8988T (cell line): ENCODE results near the gene ZNF683.
"Not testable (repeated sequence)": the region's sequence is repeated elsewhere in the genome, so short reads cannot be mapped to it uniquely, and the experiment has no call there.

Experiments used
- DNase-seq: peaks from one replicate; pipeline ENCODE4 v3.0.0; 2011

Gene ZNF683

GRCh38 chr1:26372611-26373010, at the start of gene ZNF683:
TSS of gene ZNF683 (minus strand) at chr1:26372750. CDS start at chr1:26368571, 4,179 bp downstream.
- DNase-seq, result not testable (repeated sequence)

DNA sequence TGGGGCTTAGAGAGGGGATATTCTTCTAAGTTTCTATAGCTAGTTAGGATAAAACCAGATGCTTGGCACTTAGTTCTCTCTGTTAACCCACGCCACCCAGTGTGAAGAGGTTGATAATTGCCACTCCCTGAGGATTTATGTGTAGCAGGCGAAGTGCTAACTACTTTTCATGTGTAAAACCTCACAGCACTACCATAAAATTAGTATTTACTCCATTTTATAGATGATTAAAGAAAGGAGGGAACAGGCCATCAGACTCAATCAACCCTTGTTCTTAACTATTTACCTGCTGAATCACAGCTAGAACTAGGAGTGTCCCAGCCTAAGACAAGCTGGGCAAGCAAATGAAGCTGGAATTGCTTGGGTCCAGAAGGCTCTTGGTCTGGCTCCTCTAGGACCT, 46.9 kb upstream of the ZNF683 start:
- no peak for DNase-seq

DNA sequence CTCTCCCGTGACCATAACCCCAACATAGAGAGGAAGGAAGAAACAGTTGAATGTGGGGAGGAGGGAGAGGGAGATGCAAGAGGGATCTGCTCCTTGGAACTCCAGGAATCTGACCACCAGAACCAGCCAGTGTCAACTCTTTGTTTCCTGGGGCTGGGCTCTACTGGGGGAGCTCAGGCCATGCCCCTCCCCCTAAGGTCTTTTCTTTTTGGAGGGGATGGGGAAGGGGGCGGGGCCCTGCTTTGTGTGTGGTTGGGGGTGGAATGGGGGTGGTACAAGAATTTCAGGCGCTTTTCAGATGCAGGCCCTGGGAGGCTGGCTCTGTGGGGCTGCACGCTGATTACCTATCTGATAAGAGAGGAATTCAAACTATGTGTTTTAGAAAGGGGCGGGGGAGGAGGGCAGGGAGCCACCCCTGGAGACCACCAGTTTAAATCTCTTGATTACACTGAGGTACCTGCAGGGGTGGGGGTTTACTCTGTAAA, 46.4 kb upstream of the ZNF683 start:
- DNase-seq, result no peak

DNA sequence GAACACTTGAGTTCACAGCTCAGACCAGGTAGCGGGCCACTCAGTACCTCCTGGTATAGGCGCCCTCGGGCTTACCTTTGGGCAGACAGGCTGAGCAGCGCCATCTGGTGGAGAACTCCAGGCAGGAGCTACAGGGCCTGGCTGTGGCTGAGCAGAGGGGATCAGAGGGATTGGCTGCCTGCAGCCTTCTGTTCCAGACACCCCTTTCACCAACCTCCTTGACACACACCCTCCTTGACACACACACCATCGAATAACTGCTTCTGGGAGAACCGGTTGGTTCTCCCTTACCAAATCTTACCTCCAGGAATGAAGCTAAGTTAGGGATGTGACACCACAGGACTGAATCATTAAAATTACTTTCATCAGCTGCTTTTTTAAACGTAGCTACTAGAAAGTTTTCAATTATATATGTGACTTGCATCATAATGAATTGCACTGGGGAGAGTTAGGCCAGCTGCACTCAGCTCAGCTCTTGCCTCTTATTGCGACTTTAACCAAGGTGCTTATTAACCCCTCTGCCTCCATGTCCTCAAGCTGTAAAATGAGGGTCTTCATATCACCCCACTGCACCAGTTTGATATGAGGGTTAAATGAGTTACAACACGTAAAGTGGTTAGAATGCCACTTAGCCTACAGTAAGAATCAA, 44.7 kb upstream of the ZNF683 start:
- DNase-seq, result peak; percentile 46

GRCh38 chr1:26413031-26413430, 40.5 kb upstream of the ZNF683 start:
- no peak for DNase-seq

GRCh38 chr1:26412180-26412840, 39.8 kb upstream of the ZNF683 start:
- DNase-seq, result no peak

- no peak for DNase-seq
Observed at GRCh38 chr1:26411624-26412074, 39.1 kb upstream of the ZNF683 start.

DNA sequence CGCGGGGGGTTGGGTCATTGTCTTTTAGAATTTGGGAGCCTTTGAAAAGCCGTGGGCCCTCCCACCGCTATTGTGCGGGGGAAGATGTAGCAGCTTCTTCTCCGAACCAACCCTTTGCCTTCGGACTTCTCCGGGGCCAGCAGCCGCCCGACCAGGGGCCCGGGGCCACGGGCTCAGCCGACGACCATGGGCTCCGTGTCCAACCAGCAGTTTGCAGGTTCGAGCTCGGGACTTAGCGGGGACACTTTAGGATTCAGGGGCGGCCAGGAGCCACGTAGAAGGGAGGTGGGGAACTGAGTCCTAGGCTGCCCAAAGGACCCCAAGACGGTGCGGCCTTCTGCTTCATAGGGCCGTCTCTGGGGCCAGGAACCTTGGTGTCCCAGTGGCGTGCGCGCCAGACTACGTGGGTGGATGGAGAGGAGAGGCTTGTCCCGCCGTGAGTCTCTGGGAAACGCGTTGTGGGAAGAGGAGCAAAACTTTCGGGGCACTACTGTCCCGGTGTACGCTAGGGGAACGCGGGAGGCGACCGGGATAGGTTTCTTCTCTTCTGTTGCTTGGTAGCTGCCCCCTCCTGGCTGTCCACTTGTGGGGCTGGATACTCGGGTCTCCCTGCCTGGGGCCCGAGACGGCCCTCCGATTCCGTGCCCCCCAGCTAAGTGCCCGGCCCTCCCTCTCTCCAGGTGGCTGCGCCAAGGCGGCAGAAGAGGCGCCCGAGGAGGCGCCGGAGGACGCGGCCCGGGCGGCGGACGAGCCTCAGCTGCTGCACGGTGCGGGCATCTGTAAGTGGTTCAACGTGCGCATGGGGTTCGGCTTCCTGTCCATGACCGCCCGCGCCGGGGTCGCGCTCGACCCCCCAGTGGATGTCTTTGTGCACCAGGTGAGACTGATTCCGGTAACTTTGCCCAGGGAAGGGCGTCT, 38.4 kb upstream of the ZNF683 start, which contains the start of gene LIN28A:
Gene LIN28A (plus strand): TSS at position 112 of the 918 bp plus-strand sequence. CDS start 75 bp downstream, at position 187.
- DNase-seq, result no peak

DNA sequence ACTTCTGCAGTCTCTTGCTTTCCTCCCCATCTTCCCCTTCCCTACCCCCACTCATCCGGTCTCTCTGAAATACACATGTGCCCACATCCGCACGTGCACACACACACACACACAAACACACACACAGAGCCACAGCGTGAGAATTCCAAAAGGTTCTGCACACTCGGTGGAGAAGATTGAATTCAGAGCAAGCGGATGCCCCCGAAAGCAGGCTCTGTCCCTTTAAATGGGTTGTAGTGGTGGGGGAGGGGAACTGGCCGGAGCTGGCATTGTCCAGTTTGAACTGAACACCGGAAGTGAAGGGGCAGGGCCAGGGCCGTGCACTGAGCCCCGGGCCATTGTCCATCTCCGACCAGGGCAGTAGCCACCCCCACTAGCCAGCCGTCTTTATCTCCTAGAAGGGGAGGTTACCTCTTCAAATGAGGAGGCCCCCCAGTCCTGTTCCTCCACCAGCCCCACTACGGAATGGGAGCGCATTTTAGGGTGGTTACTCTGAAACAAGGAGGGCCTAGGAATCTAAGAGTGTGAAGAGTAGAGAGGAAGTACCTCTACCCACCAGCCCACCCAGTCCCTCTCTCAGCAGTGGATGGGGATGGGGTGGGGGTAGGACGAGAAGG, 36.7 kb upstream of the ZNF683 start:
- no peak for DNase-seq

GRCh38 chr1:26408604-26409003, 36.1 kb upstream of the ZNF683 start:
- DNase-seq, result peak; percentile 61

- DNase-seq, result no peak
Observed at GRCh38 chr1:26405281-26405915, 32.8 kb upstream of the ZNF683 start.

DNA sequence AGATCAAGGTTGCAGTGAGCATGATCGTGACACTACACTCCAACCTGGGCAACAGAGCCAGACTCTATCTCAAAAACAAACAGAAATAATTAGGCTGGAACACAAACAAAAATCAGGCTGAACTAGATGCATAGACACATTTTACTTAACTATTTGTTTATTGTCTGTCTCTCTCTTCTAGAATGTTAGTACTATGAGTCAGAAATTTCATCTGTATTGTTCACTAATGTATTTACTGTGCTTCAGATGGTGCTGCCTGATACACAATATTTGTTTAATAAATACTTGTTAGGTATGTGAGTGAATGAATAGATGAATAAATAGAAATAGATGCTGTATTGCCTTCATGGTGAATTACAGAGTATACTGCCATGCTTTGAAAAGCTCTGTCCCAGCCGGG, 32.1 kb upstream of the ZNF683 start:
- no peak for DNase-seq

DNA sequence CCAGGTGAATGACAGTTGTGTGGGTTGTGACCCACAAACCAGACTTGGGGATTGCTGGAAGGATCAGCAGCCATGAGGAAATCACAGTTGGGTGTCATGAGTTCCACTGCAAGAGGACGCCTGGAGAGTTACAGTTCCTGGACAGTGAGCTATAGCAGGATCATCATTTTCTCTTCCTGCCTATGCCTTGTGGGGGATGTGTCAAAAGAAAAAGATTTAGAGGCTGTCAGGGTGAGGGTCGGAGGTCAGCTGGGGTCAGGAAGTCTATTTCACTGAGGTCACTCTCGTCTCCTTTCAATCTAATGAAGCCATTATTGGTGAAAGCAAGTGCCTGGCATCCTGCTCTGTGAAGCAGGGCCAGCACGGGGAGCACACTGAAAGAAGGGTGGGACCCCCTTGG, 31.1 kb upstream of the ZNF683 start:
- no peak for DNase-seq

DNA sequence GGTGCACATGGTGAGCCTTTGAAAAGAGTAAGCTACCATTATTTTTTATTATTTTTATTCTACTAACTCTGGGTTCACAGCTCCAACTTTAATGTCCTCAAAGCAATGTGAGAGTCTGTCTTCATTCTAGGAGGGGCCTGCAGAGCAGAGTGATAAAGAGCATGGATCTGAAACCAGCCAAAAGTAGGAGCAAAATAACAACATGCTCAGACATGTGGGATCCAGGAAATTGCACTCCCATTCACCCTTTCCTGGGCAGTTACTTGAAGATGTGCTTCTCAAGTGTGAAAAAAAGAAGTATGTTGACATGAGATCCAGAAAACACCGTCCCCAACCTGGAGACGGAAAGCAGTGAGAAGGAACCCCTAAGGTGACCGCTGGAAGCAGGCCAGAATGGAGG, 29.3 kb upstream of the ZNF683 start:
- no peak for DNase-seq

DNA sequence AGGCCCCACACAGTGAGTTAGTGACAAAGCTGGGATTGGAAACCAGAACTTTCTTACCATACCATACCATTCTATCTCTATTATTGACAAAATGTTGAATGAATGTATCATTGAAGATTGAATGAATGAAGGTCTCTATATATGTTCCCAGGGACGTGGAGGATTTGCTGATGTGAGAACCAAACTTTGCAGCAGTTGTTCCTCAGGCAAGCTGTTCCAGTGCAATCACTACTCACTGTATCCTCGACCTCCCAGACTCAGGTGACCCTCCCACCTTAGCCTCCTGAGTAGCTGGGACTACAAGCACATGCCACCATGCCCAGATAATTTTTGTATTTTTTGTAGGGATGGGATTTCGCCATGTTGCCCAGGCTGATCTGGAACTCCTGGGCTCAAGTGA, 26.5 kb upstream of the ZNF683 start:
- DNase-seq, result no peak

DNA sequence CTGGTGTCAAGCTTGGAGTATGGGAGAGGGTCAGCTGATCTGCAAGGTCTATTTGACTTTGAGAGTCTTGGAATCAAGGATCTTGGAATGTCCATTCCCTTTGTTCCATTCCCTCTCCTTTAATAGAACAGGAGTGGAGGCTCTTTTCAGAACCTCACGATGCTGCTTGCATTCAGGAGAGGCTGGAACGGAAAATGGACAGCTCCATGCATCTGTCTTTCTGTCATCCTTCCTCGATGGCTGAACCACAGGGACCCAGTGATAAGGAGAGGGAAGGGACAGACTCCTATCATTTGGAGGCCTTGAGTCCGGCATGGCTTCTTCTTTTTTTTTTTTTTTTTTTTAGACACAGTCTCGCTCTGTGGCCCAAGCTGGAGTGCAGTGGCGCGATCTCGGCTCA, 23.2 kb upstream of the ZNF683 start:
- DNase-seq, result no peak

- DNase-seq, result peak; percentile 46
Observed at GRCh38 chr1:26391450-26391849, 18.9 kb upstream of the ZNF683 start.

- no peak for DNase-seq
Observed at GRCh38 chr1:26389604-26390247, 17.2 kb upstream of the ZNF683 start.

DNA sequence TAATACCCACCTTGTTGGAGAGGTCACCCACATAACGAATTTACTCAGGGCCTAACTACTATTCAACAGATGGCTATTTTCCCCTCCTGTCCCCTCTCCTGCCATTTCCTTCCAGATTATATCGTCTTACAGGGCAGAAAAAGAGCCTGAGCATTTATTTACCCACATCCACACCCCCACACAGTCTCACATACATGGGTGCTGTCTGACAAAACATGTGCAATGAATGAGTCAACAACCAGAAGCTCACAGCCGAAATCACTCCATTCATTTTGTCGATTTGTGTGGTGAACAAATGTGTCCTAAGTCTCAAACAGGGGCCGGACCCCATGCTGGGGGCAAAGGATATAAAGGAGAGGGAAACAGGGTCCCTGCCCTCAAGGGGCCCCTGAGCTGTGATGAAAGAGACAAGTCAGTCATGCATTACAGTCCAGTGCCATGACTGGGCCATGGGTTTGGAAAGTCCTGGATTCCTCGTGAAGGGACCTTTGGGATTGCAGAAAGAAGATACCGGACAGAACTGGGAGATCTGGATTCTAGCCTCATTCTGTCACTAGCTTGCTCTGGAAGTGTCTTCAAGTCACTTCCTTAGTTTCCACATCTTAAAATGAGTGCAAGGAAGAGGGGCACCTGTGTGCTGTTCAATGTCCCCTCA, 16.4 kb upstream of the ZNF683 start:
- DNase-seq, result no peak

GRCh38 chr1:26387447-26387846, 14.9 kb upstream of the ZNF683 start:
- DNase-seq, result no peak

DNA sequence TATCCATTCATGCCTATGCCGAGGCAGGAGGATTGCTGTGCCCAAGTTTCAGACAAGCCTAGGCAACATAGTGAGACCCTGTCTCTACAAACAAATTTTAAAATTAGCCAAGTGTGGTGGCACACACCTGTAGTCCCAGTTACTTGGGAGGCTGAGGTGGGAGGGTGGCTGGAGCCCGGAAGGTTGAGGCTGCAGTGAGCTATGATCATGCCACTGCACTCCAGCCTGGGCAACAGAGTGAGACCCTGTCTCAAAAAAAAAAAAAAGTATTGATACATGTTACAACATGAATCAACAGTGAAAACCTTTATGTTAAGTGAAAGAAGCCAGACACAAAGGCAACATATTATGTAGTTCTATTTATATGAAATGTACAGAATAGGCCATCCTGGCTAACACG, 12.5 kb upstream of the ZNF683 start:
- DNase-seq, result not testable (repeated sequence)
